Right lobe of liver (tissue), 6 donors: ENCODE results near the gene ZBTB45. TPM values are rescaled to one million over a fixed set of nuclear protein-coding genes. Genes with fewer than 3 reads are reported as not detected.

ENCODE experiments used
- ATAC-seq, 4 donors: fragments of 200-7000 bp; cut with Tn5 transposase; one replicate each; pipeline ENCODE4 v1.9.1; 2020; ENCODE audit warnings: mild to moderate bottlenecking in 4 of 4, moderate library complexity in 4 of 4
- DNase-seq, 3 donors: peaks; one replicate each; pipeline ENCODE4 v3.0.0-alpha.2; 2020
- H3K27ac ChIP-seq, 3 donors: fragments of 200-600 bp; one replicate each; pipeline ENCODE4 v1.8.0; 2022
- H3K27me3 ChIP-seq, 2 donors: fragments of 200-600 bp; one replicate each; pipeline ENCODE4 v1.8.0; 2022
- H3K36me3 ChIP-seq, 4 donors: fragments of 200-600 bp; sonication (generic) in 1 of 4; one replicate each; pipeline versions ENCODE4 v1.5.1 to v1.8.0; 2017 to 2022; ENCODE audit warnings: control low read depth in 1 of 4
- H3K4me1 ChIP-seq, 4 donors: fragments of 200-600 bp; sonication (generic) in 1 of 4; one replicate each; pipeline versions ENCODE4 v1.5.1 to v1.8.0; 2017 to 2022; ENCODE audit warnings: control low read depth in 1 of 4
- H3K4me3 ChIP-seq, 3 donors: fragments of 200-600 bp; one replicate each; pipeline ENCODE4 v1.8.0; 2022
- H3K9me3 ChIP-seq, 4 donors: fragments of 200-600 bp; sonication (generic) in 1 of 4; one replicate each; pipeline versions ENCODE4 v1.5.1 to v1.8.0; 2017 to 2022; ENCODE audit warnings: control low read depth in 1 of 4
- POLR2A ChIP-seq: fragments of 450-650 bp; IDR thresholded peaks from one replicate; pipeline ENCODE4 v1.6.1; 2017; ENCODE audit warnings: antibody characterized with exemption, mild to moderate bottlenecking
- WGBS: methylation state at CpG from one replicate; pipeline ENCODE4 v1.1.6; 2018; ENCODE audit warnings: low coverage, low lambda C conversion rate; ENCODE audit not compliant: insufficient coverage; ENCODE audit errors: missing lambda C conversion rate; 5-methylcytosine and 5-hydroxymethylcytosine counted together
- intact Hi-C, 2 donors: fragments of 100-400 bp; cut with DNase I; formaldehyde crosslinking; loops; one replicate each; pipeline versions ENCODE4 v1.11.2 to v1.14.1; 2022
- total RNA-seq, 6 experiments: library from RNA; depleted of rRNA in 2 of 6; stranded (reverse); fragments of >200 nt in 2 of 6; fragmentation: NEBNext Ultra II Directional in 3 of 6; extraction: Animal tissue kit (Norgen Biotek cat#: 25700) in 3 of 6; gene quantifications; one replicate each; pipeline versions ENCODE4 v1.1.0 to v1.2.4, GENCODE V29; 2016 to 2023
- TF ChIP-seq, protein P1 (sequence below), 4 donors: fragments of 200-600 bp in 3 of 4; fragments of 450-650 bp in 1 of 4; IDR thresholded peaks; one replicate each; pipeline versions ENCODE4 v1.5.1 to v1.8.0; 2016 to 2022; ENCODE audit warnings: antibody characterized with exemption in 4 of 4, mild to moderate bottlenecking in 2 of 4
- donor health status: DM: no; HTN: yes; CAD: no.
- donor health status: DM: no; HTN: no; CAD: no.
- donor health status: DM: no; HTN: no; CAD: no.
- donor health status: DM: no; HTN: yes; CAD: no.
- donor health status: DM: no; HTN: yes; CAD: no.

Gene ZBTB45
- total RNA-seq, 6 experiments from 2014 or later = 3.5 to 4.8 (median 4.3) TPM

DNA sequence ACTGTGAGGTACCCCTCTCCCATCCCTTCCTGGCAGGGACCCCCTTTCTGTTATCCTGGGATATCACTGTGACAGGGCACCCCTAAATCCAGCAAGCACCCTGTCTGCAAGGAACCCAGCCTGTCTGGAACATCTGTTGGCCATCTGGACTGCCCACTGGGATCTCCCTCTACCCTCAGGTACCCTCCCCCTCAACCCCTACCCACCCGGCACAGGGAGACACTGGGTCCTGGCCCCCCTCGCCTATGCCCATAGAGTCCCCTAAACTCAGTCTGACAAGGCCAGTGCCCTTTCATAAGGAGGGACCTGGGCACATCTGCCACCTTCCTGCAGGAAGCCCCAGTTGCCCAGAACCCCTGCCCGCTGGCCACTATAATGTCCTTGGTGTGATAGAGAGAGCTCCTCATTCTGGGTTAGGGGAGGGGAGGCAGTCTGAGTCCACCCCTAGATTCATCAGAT is 5.0 kb downstream of the ZBTB45 start:
- DNase-seq (no peak), ATAC-seq (no peak)
- H3K36me3 ChIP-seq = peaks cover 0 to 8% (median 4%) of the 10 kb centered on the region in 4 donors
- H3K4me3 ChIP-seq = peak overlapping the region; percentile 49 to 60 (median 50)
- WGBS = 86% methylated on average over 1 of the region's 3 CpGs
- H3K27ac ChIP-seq = no peak overlapping the region
- no peaks in the 10 kb centered on the region for H3K9me3 ChIP-seq
- no peak for TF ChIP-seq POLR2A
- TF ChIP-seq, protein P1, sequence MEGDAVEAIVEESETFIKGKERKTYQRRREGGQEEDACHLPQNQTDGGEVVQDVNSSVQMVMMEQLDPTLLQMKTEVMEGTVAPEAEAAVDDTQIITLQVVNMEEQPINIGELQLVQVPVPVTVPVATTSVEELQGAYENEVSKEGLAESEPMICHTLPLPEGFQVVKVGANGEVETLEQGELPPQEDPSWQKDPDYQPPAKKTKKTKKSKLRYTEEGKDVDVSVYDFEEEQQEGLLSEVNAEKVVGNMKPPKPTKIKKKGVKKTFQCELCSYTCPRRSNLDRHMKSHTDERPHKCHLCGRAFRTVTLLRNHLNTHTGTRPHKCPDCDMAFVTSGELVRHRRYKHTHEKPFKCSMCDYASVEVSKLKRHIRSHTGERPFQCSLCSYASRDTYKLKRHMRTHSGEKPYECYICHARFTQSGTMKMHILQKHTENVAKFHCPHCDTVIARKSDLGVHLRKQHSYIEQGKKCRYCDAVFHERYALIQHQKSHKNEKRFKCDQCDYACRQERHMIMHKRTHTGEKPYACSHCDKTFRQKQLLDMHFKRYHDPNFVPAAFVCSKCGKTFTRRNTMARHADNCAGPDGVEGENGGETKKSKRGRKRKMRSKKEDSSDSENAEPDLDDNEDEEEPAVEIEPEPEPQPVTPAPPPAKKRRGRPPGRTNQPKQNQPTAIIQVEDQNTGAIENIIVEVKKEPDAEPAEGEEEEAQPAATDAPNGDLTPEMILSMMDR (IDR thresholded peaks at IDR 0.05) = no peak
- no peaks in the 10 kb centered on the region for H3K27me3 ChIP-seq
- intact Hi-C loops = no loop called here
- peaks cover 0 to 42% (median 18%) of the 10 kb centered on the region in 4 donors for H3K4me1 ChIP-seq

DNA sequence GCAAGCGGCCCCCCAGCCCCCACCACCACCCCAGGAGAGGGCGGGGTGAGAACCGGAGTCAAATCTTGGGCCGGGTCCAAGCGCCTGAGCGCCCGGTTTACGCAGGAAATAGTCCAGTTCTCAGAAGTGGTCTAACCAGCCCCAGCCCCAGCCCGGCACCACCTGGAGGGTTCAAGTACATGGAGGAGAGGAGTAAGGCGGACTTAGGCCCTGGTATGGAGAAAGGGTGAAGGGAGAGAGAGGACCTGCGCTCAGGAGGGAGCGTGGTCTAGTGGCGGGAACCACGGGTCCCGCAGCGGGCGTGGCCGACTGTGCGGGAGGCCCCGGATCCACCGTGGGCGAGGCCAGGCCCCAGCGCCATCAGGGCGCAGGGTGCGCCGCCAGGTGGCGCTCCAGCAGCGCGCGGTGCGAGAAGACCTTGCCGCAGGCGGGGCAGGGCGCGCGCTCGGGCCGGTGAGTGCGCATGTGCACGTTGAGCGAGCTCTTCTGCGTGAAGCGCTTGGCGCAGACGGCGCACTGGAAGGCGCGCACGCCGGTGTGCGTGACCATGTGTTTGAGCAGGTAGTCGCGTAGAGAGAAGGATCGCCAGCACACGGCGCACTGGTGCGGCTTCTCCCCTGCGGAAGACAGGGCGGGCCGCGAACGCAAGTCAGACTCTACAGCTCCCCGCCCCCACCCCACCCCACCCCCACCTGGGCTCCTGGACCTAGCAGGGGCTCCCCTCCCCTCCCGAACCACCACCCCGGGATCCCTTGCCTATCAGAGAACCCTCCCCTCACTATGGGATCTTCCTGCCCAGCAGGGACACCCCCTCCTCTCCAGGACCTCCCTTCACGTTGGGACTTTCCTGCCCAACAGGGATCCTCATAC is 5.7 kb downstream of the ZBTB45 start:
- 5% methylated on average over 19 of the region's 66 CpGs for WGBS

DNA sequence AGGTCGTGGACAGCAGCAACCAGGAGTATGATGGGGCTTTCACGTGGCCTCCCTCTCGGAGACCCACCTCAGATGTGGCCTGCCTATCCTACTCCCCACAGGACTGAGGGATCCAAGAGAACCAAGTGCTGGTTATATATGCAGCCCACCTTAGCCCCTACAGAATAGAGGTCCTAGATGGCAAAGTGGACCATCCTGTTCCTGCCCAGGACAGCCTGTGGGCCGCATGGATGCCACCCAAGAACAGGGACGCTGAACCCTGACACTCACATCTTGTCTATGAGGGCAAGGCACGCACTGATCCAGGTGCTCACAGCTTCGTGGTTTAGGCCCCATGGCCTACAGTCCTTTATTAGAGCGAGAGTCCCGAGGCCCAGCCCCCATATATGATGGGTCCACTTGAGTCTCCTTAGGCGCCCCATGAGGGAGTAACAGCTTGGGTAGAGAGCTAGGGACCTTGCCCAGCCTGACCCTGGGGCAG is 6.4 kb downstream of the ZBTB45 start:
- no peak for TF ChIP-seq POLR2A
- TF ChIP-seq, protein P1 (IDR thresholded peaks at IDR 0.05) = no peak
- Histone ChIP-seq H3K9me3 (no peaks in the 10 kb centered on the region), H3K36me3 (peaks cover 0 to 8% (median 4%) of the 10 kb centered on the region in 4 donors), H3K4me1 (peaks cover 0 to 48% (median 20%) of the 10 kb centered on the region in 4 donors), H3K4me3 (peak overlapping the region in 2 of 3 donors; percentile 50 to 60), H3K27me3 (no peaks in the 10 kb centered on the region), H3K27ac (peak overlapping the region; percentile 41 to 97 (median 78))
- intact Hi-C loops = no loop called here
- ATAC-seq = no peak
- DNase-seq = no peak
- 63% methylated on average over 5 of the region's 10 CpGs for WGBS

More for the DNA sequence above, 5.7 kb downstream of the ZBTB45 start:
- peak; percentile 69 for TF ChIP-seq POLR2A
- TF ChIP-seq, protein P1 (IDR thresholded peaks at IDR 0.05) = peak; percentile 95 to 99 (median 98)
- peak; percentile 93 to 94 (median 94) for DNase-seq
- peak overlapping the region; percentile 41 to 97 (median 78) for H3K27ac ChIP-seq
- H3K9me3 ChIP-seq = no peaks in the 10 kb centered on the region
- intact Hi-C loops = no loop called here
- peak; percentile 61 to 72 (median 65) for ATAC-seq
- peaks cover 0 to 8% (median 4%) of the 10 kb centered on the region in 4 donors for H3K36me3 ChIP-seq
- no peaks in the 10 kb centered on the region for H3K27me3 ChIP-seq
- H3K4me3 ChIP-seq = peak overlapping the region; percentile 49 to 60 (median 50)
- peaks cover 0 to 48% (median 21%) of the 10 kb centered on the region in 4 donors for H3K4me1 ChIP-seq

DNA sequence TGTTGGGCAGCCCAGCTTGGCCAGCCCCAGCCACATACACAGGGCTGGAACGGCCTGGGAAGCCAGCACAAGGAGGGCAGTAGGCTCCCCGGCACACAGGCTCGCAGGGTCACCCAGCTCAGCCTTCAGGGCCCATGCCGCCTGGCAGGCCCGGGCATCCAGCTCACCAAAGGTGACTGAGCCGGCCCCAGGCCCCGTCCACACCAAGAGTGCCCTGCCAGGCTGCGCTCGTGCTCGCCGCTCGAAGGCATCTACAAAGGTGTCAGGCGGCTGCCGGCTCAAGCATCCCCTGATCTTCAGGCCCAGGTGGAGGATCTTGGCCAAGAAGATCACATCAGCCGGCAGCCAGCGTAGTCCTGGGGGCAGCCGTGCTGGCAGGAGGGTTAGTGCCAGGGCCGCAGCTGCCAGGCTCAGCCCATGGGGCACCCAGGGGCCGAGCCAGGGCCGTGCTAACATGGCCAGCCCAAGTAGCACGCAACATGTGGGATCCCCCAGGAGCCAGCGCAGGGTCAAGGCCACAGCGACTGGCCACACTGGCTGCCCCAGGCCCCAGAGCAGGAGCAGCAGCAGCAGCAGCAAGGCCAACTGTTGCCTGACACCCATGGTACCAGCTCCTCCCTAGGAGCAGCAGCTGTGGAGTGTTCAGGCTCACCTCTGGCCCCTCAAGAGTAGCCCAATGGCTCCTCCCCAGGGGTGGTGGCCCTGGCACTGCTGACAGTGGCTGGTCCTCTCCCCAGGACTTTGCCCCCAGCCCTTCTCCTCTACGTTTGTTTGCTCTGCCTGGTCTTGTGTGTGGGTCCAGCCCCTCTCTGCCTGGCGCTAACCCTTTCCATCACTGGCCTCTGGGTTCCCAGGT is 8.0 kb downstream of the ZBTB45 start, which contains the start of gene SLC27A5:
TSS of gene SLC27A5 (minus strand) at position 640 of the 856 bp plus-strand sequence. CDS start at position 603, 37 bp downstream.
- Histone ChIP-seq H3K4me1 (peaks cover 0 to 54% (median 21%) of the 10 kb centered on the region in 4 donors), H3K9me3 (no peaks in the 10 kb centered on the region), H3K27ac (peak within 1 kb of the TSS; percentile 76 to 97 (median 92)), H3K27me3 (no peaks in the 10 kb centered on the region), H3K36me3 (peaks cover 0 to under 1% (median under 1%) of the 10 kb centered on the region in 4 donors), H3K4me3 (peak within 1 kb of the TSS; percentile 38 to 84 (median 78))
- peak; percentile 88 to 98 (median 97) for DNase-seq
- peak; percentile 70 to 86 (median 76) for ATAC-seq
- TF ChIP-seq POLR2A = peak; percentile 84
- TF ChIP-seq, protein P1 (IDR thresholded peaks at IDR 0.05) = no peak
- intact Hi-C loops = no loop called here
- no CpG with 5 or more reads among the region's 25 CpGs for WGBS
